Liver (tissue), 3 donors: ENCODE data around the gene AFP.

Experiments used
- FOXA1 ChIP-seq: IDR thresholded peaks from 2 replicates; pipeline ENCODE4 v1.6.1; 2016; ENCODE audit warnings: antibody characterized with exemption
- JUND ChIP-seq, 2 donors: IDR thresholded peaks; 2 replicates each; pipeline ENCODE4 v1.6.1; 2016; ENCODE audit warnings: antibody characterized with exemption in 2 of 2
- RAD21 ChIP-seq, 2 donors: IDR thresholded peaks; 2 replicates each; pipeline ENCODE4 v1.6.1; 2016; ENCODE audit warnings: antibody characterized with exemption in 2 of 2, mild to moderate bottlenecking in 2 of 2
- REST ChIP-seq: IDR thresholded peaks from 2 replicates; pipeline ENCODE4 v1.6.1; 2016; ENCODE audit warnings: antibody characterized with exemption, mild to moderate bottlenecking
- RXRA ChIP-seq, 2 donors: IDR thresholded peaks; 2 replicates each; pipeline ENCODE4 v1.6.1; 2017 to 2018; ENCODE audit warnings: antibody characterized with exemption in 2 of 2, mild to moderate bottlenecking in 1 of 2
- YY1 ChIP-seq: IDR thresholded peaks from 2 replicates; pipeline ENCODE4 v1.6.1; 2016; ENCODE audit warnings: antibody characterized with exemption, mild to moderate bottlenecking
- TF ChIP-seq, protein P1 (sequence below): fragments of 150-350 bp; IDR thresholded peaks from 2 replicates; pipeline ENCODE4 v1.5.1; 2017; ENCODE audit warnings: improper control_type of control experiment, low read depth, low read length; ENCODE audit not compliant: missing input control
- TF ChIP-seq, protein P2 (sequence below): IDR thresholded peaks from 2 replicates; pipeline ENCODE4 v1.6.1; 2016; ENCODE audit warnings: antibody characterized with exemption
- TF ChIP-seq, protein P3 (sequence below): IDR thresholded peaks from 2 replicates; pipeline ENCODE4 v1.6.1; 2016; ENCODE audit warnings: antibody characterized with exemption
- donor health status: healthy.
- donor health status: healthy.

DNA sequence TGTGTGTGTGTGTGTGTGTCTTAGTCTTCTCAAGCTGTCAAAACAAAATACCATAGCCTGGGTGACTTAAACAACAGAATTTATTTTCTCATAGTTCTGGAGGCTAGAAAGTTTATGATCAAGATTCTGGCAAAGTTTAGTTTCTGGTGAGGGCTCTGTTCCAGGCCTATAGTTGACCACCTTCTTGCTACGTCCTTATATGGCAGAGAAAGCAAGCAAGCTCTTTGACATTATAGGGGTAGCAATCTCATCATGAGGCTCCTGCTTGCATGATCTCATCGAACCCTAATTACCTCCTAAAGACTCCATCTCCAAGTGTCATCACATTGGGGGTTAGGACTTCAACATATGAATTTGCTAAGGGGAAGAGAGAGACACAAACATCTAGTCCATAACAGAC is 6.9 kb upstream of the AFP start:
- TF ChIP-seq, protein P1, sequence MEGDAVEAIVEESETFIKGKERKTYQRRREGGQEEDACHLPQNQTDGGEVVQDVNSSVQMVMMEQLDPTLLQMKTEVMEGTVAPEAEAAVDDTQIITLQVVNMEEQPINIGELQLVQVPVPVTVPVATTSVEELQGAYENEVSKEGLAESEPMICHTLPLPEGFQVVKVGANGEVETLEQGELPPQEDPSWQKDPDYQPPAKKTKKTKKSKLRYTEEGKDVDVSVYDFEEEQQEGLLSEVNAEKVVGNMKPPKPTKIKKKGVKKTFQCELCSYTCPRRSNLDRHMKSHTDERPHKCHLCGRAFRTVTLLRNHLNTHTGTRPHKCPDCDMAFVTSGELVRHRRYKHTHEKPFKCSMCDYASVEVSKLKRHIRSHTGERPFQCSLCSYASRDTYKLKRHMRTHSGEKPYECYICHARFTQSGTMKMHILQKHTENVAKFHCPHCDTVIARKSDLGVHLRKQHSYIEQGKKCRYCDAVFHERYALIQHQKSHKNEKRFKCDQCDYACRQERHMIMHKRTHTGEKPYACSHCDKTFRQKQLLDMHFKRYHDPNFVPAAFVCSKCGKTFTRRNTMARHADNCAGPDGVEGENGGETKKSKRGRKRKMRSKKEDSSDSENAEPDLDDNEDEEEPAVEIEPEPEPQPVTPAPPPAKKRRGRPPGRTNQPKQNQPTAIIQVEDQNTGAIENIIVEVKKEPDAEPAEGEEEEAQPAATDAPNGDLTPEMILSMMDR = no peak
- TF ChIP-seq YY1 (no peak), FOXA1 (no peak), JUND (IDR thresholded peaks at IDR 0.05) (no peak), RXRA (IDR thresholded peaks at IDR 0.05) (no peak), RAD21 (IDR thresholded peaks at IDR 0.05) (no peak), REST (no peak)
- TF ChIP-seq, protein P2, sequence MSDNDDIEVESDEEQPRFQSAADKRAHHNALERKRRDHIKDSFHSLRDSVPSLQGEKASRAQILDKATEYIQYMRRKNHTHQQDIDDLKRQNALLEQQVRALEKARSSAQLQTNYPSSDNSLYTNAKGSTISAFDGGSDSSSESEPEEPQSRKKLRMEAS = no peak
- TF ChIP-seq, protein P3, sequence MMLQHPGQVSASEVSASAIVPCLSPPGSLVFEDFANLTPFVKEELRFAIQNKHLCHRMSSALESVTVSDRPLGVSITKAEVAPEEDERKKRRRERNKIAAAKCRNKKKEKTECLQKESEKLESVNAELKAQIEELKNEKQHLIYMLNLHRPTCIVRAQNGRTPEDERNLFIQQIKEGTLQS = no peak
